GM19372 (cell line): ENCODE results near the gene LDB2.

Source experiments
- ATAC-seq: cut with Tn5 transposase; IDR thresholded peaks from one replicate; pipeline ENCODE4 v1.9.1; 2021; ENCODE audit warnings: mild to moderate bottlenecking, low read depth, moderate library complexity; ENCODE audit not compliant: unreplicated experiment

The LDB2 gene

GRCh38 chr4:16521156-16521915 is 377.1 kb downstream of the LDB2 start:
- ATAC-seq: no peak

GRCh38 chr4:16516796-16517439 is 381.5 kb downstream of the LDB2 start:
- no peak for ATAC-seq

- no peak for ATAC-seq
Measured at GRCh38 chr4:16513876-16514275, 384.6 kb downstream of the LDB2 start.

- ATAC-seq: no peak
Measured at GRCh38 chr4:16508968-16509367, 389.5 kb downstream of the LDB2 start.

DNA sequence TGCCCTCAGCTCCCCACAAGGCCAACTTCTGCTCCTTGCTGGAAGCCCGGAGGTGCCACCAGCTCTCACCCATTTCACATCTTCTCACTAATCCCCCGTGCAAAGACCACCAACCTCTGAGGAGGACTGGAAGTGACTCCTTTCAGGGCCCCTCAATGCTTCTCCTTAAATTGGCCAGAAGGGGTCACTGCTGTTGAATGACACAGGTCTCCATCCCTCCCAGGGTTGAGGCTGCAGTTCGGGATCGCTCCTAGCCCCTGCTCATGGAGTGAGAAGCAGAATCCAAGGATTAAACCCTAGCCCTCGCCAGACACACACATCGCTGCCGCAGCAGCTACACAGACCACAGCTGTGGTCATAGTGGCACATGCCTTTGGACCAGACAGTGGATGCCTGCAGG is 392.7 kb downstream of the LDB2 start:
- no peak for ATAC-seq

- ATAC-seq: no peak
Measured at GRCh38 chr4:16505267-16505666, 393.2 kb downstream of the LDB2 start.

DNA sequence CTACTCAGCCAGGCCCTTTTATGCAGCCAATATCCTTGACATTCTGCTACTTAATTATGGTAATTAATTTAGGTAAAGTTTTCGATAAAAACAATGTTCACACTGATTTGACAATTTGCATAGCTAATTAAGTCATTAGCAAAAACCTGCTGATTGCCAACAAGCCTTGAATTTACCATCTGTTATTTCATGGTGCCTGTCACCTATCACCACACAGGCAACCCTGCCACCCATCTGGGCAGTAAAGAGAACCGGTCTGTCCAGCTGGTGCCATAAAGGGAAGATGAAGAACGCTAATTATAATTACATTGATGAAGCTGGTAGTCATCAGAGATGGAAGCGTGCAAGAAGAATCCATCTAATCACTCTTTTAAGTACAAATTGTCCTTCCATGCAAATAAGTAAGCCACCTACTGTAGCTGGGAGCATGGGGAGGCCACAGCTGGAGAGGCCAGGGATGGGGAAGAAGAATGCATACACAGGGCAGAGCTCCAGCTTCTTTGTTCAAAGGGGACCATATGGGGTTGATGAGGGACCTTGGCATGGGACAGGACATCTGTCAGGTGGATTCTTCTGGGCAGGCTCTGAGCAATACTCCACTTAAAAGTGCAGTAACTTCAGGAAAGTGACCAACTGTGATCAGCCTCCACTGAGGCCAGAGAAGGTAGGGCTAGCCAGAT is 394.9 kb downstream of the LDB2 start:
- no peak for ATAC-seq

DNA sequence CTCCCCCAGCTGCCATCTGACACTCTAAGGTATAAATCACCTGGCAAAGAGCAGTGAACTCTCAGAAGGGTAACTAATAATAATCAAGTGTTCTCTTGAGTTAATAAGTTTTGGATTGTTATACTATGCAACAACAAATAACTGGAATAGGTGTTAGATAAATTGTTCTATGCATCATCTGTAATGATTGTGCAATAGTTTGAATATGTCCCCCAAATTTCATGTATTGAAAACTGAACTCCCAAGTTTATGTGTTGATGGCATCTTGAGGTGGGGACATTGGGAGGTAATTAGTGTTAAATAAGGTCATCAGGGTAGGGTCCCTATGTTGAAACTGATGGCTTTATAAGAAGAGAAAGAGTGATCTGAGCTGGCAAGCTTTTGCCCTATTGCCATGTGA is 399.5 kb downstream of the LDB2 start:
- no peak for ATAC-seq

DNA sequence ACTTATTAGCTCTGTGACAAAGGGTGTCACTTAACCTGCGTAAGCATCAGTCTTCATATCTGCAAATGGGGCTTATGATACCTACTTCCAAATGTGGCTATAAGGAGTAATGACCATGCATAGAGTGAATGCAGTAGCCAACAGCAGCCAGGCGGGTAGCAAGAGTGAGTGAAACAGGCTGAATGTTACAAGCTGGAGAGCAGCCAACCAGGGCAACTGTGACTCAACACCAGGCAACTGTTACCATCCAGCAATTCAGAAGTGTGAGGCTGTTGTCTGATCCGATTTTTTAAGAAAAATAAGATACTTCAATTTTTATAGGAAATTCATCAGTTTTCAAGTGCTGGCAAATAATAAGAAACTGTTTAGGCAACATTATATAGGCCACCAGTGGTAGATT is 401.9 kb downstream of the LDB2 start:
- ATAC-seq: no peak

- no peak for ATAC-seq
Measured at GRCh38 chr4:16492872-16493271, 405.6 kb downstream of the LDB2 start.

- no peak for ATAC-seq
Measured at GRCh38 chr4:16489226-16489625, 409.2 kb downstream of the LDB2 start.

GRCh38 chr4:16488084-16488483 is 410.4 kb downstream of the LDB2 start:
- no peak for ATAC-seq

DNA sequence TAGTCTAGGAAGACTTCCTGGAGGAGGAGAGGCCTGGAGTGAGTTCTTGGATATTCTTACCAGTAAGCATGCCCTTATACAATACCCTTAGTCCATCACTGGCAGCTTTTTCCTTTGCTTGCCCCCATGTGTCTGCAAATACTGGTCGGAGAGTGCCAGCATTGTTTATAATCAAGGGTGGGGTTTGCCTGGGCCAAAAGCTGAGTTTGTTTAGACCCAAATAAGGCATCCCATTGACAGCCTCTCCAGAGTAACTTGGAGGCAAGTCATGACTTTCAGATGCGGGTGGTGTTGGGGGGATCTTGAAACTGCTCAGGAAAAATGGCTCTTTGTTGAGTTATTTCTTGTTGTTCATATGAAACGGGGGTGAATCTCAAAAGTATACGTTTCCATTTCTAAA is 413.7 kb downstream of the LDB2 start:
- ATAC-seq: no peak

- ATAC-seq: no peak
Measured at GRCh38 chr4:16483540-16483939, 414.9 kb downstream of the LDB2 start.

DNA sequence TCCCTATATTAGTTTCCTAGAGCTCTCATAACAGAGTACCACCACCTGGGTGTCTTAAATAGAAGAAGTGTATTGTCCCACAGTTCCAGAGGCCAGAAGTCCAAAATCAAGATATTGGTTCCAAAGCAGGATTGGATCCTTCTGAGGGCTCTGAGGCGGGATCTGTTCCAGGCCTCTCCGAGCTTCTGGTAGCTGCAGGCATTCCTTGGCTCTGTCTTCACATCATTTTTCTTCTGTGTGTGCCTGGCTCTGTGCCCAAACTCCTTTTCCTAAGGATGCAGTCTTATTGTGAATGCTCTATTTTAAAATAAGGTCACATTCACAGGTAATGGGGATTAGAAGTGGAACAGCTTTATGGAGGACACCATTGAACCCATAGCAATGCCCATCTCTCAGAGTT is 418.4 kb downstream of the LDB2 start:
- ATAC-seq: no peak

- ATAC-seq: no peak
Measured at GRCh38 chr4:16472537-16472936, 425.9 kb downstream of the LDB2 start.

DNA sequence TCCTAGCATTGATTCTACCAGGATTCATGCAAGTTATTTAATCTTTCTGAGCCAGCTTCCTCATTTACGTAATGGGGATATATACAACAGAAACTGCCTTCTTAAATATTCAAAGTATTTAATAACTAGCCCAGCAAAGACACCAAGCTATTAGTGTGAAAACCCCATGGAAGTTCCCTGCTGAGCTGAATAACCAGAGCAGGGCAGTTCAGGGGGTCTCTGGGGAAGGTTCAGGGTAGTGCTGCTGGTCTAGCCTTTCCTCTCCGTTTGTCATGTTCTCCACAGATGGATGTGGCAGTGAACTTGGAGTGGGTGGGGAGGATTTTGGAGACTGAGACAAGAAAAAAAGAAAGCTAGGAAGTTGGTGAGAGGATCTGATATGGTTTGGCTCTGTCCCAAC is 431.4 kb downstream of the LDB2 start:
- ATAC-seq: no peak

DNA sequence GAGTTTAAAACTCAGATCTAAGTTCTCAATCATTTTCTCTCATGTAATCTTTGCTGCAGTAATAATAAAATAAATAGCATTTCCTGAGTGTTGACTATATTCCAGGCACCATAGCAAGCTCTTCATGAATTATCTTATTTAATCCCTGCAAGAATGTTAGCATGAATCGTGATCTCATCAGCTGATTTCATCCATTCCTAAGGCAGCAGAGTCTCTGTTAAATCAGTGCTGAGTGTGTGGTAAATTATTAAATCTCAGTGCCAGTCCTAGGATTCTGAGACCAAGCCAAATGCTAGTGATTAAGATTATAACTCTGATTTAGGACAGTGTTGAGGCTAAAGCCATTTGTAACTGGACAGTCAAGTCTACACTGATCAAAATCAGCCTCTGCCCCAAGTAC is 431.9 kb downstream of the LDB2 start:
- ATAC-seq: no peak

GRCh38 chr4:16464651-16465050 is 433.8 kb downstream of the LDB2 start:
- ATAC-seq: no peak

- ATAC-seq: no peak
Measured at GRCh38 chr4:16462656-16463055, 435.8 kb downstream of the LDB2 start.

DNA sequence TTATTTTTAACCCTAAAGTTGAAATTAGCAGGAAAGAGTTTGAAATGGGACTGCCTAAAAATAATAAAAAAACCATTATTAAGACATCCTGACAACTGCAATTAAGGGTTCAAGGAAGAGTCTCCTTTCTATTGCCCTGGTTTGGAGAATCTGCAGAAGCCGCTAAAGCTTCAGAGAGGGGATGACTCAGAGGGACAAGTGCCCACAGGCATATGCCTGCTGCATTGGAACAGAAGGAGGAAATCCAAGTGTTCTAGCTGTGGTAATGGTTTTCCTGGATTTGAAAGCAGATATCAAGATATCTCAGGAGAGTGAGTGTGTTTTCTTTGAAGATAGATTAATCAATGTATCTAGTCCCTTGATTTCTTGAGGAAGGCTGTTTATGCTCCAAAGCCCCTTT is 437.1 kb downstream of the LDB2 start:
- no peak for ATAC-seq

DNA sequence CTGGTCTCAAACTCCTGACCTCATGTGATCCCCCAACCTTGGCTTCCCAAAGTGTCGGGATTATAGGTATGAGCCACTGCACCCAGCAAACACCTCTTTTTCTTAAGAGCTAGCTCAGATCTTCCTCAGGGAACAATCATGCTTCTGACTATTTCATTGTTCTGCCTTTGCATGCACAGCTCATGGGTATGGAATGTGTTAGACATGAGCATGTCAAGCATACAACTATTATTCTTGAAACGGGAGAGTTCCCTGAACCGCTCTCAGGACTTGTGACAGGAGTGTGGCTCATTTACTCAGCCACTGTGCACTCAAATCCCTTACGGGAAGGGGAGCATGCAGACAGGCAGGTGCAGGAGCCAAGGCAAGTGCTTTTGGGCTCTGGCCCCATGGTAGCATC is 440.5 kb downstream of the LDB2 start:
- no peak for ATAC-seq
